ENCODE results near the gene ESX1. TPM values are rescaled to one million over a fixed set of nuclear protein-coding genes. Genes with fewer than 3 reads are reported as not detected.
"Not testable (repeated sequence)": the region's sequence is repeated elsewhere in the genome, so short reads cannot be mapped to it uniquely, and the experiment has no call there.

ESX1 gene
- total and polyA plus RNA-seq, 11 donors = not detected

DNA sequence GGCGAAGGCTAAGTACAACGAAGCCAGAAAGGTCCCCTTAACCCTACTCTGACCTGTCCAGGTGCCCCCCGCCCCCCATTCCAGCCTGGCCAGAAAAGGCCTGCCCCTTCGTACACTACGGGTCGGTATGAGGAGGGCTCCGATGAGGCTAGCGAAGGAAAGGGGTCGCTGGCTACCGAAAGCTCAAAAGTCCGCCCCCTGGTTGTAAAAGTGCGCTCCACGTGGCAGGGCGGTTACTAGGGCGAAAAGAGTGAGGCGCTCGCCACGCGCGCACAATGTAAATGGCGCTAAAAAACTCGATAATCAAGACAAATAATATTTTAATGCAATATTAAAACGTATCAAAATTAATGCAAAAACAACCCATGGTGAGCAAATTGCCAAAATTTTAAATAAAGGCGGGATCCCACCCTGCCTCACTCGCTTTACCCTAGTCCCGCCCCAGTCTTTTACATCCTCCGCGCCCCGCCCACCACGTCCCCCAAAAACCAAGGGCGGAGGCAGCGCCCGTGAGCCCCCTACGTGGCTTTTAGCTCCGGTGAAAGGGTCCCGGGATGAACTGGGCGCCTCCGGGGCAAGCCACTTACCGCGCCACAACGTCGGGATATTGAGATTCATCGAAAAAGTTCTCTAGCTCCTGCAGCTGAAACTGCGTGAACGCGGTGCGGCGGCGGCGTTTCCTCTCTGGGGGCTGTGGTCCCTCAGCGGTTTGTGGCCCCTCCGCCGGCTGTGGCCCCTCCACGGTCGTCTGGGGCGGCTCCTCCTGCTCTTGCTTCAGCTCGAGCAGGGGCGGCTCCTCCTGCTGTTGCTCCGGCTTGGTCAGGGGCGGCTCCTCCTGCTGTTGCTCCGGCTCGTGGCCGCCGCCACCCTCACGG lies 929 bp downstream of the ESX1 start:
- H3K9me3 ChIP-seq = peaks cover 0 to 9% (median 0%) of the 10 kb centered on the region in 12 donors
- peaks cover 0 to 72% (median 34%) of the 10 kb centered on the region in 9 donors for H3K27me3 ChIP-seq
- WGBS, 4 donors = 1 to 43% (median 21%) methylated on average over 55 to 65 of the region's 65 CpGs
- no peak for DNase-seq
- ATAC-seq = no peak
- H3K4me1 ChIP-seq = peaks cover 0 to 19% (median 0%) of the 10 kb centered on the region in 12 donors
- intact Hi-C loops (cut with DNase I) = no loop called here
- TF ChIP-seq POLR2A (IDR thresholded peaks at IDR 0.05) = no peak
- no peak overlapping the region for H3K27ac ChIP-seq
- H3K4me3 ChIP-seq = peak overlapping the region in 4 of 12 donors; percentile 10 to 18 (median 14)
- no peaks in the 10 kb centered on the region for H3K36me3 ChIP-seq

DNA sequence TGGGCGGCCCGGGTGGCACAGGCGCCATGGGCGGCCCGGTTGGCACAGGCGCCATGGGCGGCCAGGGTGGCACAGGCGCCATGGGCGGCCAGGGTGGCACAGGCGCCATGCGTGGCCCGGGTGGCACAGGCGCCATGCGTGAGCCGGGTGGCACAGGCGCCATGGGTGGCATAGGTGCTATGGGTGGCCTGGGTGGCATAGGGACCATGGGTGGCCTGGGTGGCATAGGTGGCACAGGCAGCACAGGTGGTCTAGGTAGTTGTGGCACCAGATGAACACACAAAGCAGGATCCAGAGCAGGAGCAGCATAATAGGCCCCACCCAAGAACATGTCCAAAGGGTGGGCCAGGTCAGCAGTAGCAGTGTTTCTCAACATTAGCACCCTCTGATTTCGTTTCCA lies 4.3 kb downstream of the ESX1 start:
- Histone ChIP-seq H3K27ac (no peak overlapping the region), H3K27me3 (peaks cover 0 to 68% (median 30%) of the 10 kb centered on the region in 9 donors), H3K9me3 (peaks cover 0 to 9% (median 0%) of the 10 kb centered on the region in 12 donors), H3K4me3 (no peak overlapping the region), H3K36me3 (no peaks in the 10 kb centered on the region), H3K4me1 (peaks cover 0 to 19% (median 0%) of the 10 kb centered on the region in 12 donors)
- intact Hi-C loops (cut with DNase I) = no loop called here
- ATAC-seq (no peak), DNase-seq (no peak)
- WGBS, 4 donors = 84 to 97% (median 94%) methylated on average over 15 to 17 of the region's 17 CpGs
- TF ChIP-seq CTCF (IDR thresholded peaks at IDR 0.05) = no peak
- TF ChIP-seq POLR2A (IDR thresholded peaks at IDR 0.05) = no peak

- intact Hi-C loops (cut with DNase I); ATAC-seq; DNase-seq; H3K27ac ChIP-seq; H3K4me1 ChIP-seq; H3K36me3 ChIP-seq; H3K4me3 ChIP-seq; H3K9me3 ChIP-seq: not testable (repeated sequence)
- peaks cover 0 to 27% (median 0%) of the 10 kb centered on the region in 9 donors for H3K27me3 ChIP-seq
- whole genome bisulfite sequencing, 4 donors = 87 to 93% (median 90%) methylated on average over 10 of the region's 10 CpGs
Measured at GRCh38 chrX:104230060-104230459, 24.7 kb downstream of the ESX1 start.

- Histone ChIP-seq H3K4me3 (no peak overlapping the region), H3K4me1 (no peaks in the 10 kb centered on the region), H3K27ac (no peak overlapping the region), H3K36me3 (no peaks in the 10 kb centered on the region), H3K9me3 (no peaks in the 10 kb centered on the region), H3K27me3 (peaks cover 0 to 28% (median 0%) of the 10 kb centered on the region in 9 donors)
- no peak for TF ChIP-seq POLR2A (IDR thresholded peaks at IDR 0.05)
- no peak for TF ChIP-seq CTCF (IDR thresholded peaks at IDR 0.05)
- DNase-seq (no peak), ATAC-seq (no peak)
- 61 to 83% (median 73%) methylated on average over 5 of the region's 5 CpGs for WGBS, 4 donors
- intact Hi-C loops (cut with DNase I) = no loop called here
Measured at GRCh38 chrX:104211187-104211586, 43.5 kb downstream of the ESX1 start.

GRCh38 chrX:104205548-104205947 lies 49.2 kb downstream of the ESX1 start:
- DNase-seq = no peak
- no peak for TF ChIP-seq POLR2A (IDR thresholded peaks at IDR 0.05)
- no peak for TF ChIP-seq CTCF (IDR thresholded peaks at IDR 0.05)
- Histone ChIP-seq H3K36me3 (no peaks in the 10 kb centered on the region), H3K4me3 (no peak overlapping the region), H3K4me1 (no peaks in the 10 kb centered on the region), H3K9me3 (no peaks in the 10 kb centered on the region), H3K27ac (no peak overlapping the region), H3K27me3 (peaks cover 0 to 8% (median 0%) of the 10 kb centered on the region in 9 donors)
- WGBS, 4 donors = 76 to 96% (median 87%) methylated on average over 5 of the region's 5 CpGs
- intact Hi-C loops (cut with DNase I) = no loop called here
- no peak for ATAC-seq

Other genes with a start within 250 kb of the ESX1 start
- not detected for gene H2BW1, start 241.2 kb downstream of the ESX1 start, total RNA-seq
- not detected for gene H2BW1, start 241.2 kb downstream of the ESX1 start, polyA plus RNA-seq
- not detected for gene H2BW2, start 215.0 kb downstream of the ESX1 start, total RNA-seq
- gene H2BW2, start 215.0 kb downstream of the ESX1 start, polyA plus RNA-seq = not detected
- under 1 TPM in 5 of 9 donors, not detected in 4; 0.15 to 0.54 (median 0.25) TPM for gene TMSB15C, start 178.7 kb downstream of the ESX1 start, total RNA-seq
- gene TMSB15C, start 178.7 kb downstream of the ESX1 start, polyA plus RNA-seq = under 1 TPM; 0.08 to 0.19 TPM
- gene ZCCHC18, start 142.4 kb downstream of the ESX1 start, total RNA-seq = 1 to 10 TPM in 3 of 9 donors, under 1 TPM in 5, not detected in 1; 0.14 to 1.4 (median 0.91) TPM
- under 1 TPM; 0.38 to 0.51 TPM for gene ZCCHC18, start 142.4 kb downstream of the ESX1 start, polyA plus RNA-seq
- 10 to 100 TPM in 6 of 9 donors, 1 to 10 TPM in 3; 5.3 to 16.5 (median 11.3) TPM for gene SLC25A53, start 97.9 kb downstream of the ESX1 start, total RNA-seq
- 1 to 10 TPM; 6.6 to 8.7 TPM for gene SLC25A53, start 97.9 kb downstream of the ESX1 start, polyA plus RNA-seq
- gene FAM199X, start 88.5 kb downstream of the ESX1 start, total RNA-seq = 10 to 100 TPM in 7 of 9 donors, 1 to 10 TPM in 2; 9.0 to 13.9 (median 11.3) TPM
- 10 to 100 TPM in 1 of 2 donors, 1 to 10 TPM in 1; 5.0 to 10.9 TPM for gene FAM199X, start 88.5 kb downstream of the ESX1 start, polyA plus RNA-seq

All from heart left ventricle (tissue), 16 donors.